GM12874 (cell line): ENCODE data around the gene ADRA1B.

Experiments
- CTCF ChIP-seq: IDR thresholded peaks from 2 replicates; pipeline ENCODE4 v1.5.1; 2011; ENCODE audit warnings: low read depth, mild to moderate bottlenecking, control low read depth, low read length, moderate library complexity; ENCODE audit not compliant: insufficient read depth

The ADRA1B gene

DNA sequence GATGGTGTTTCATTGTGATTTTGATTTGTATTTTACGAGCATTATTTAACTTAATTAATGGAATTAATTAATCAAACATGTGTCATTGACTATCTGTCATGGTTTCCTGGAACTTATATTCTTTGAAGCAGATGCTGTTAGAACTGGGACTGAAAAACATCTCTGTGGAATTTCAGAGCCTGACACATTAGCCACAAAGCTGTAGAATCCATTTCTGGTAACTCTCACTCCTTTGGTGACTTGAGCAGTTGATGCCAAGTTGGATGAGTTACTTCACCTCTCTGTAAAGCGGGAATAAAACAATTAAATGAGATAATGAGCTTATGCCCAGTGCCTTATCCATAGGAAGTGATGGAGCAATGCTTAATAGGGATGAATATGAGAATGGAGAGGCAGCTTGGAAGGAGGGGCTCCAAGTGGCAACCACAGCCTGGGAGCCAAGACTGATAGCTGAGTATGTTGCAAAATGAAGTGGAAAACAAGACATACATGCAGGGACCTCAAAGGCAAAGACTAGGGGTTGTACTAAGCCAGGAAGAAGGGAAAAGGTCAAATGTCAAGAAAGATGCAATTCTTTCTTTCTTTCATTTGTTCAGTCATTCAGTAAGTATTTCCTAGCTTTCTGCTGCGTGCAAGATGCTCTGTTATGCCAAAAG lies 23.1 kb upstream of the ADRA1B start:
- no peak for TF ChIP-seq CTCF

DNA sequence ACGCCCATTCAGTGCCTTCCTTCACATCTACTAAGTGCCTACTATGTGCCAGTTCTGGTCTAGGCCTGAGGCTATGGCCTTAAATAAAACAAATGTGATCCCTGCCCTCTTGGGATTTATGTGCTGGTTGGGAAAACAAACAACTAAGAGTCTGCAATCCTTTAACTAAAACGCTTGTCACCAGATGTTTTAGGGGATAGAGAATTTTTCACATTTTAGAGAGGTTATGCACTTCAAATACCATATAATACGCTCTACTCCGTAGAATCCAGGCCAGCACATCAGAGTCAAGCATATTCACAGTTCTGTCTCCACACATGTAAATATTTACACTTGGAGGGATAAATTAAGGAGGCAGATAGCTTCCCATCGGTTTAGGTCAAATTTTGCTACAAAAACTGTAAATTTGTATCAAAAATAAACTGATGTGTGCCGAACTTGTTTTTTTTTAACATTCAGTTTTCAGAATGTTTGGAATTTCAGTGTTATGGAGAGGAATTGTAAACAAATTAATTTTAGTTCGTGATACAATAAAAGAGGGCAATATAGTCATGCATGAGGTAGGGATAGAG lies 22.0 kb upstream of the ADRA1B start:
- TF ChIP-seq CTCF, result no peak

- no peak for TF ChIP-seq CTCF
These were observed 18.4 kb upstream of the ADRA1B start for GRCh38 chr5:159897786-159898393.

DNA sequence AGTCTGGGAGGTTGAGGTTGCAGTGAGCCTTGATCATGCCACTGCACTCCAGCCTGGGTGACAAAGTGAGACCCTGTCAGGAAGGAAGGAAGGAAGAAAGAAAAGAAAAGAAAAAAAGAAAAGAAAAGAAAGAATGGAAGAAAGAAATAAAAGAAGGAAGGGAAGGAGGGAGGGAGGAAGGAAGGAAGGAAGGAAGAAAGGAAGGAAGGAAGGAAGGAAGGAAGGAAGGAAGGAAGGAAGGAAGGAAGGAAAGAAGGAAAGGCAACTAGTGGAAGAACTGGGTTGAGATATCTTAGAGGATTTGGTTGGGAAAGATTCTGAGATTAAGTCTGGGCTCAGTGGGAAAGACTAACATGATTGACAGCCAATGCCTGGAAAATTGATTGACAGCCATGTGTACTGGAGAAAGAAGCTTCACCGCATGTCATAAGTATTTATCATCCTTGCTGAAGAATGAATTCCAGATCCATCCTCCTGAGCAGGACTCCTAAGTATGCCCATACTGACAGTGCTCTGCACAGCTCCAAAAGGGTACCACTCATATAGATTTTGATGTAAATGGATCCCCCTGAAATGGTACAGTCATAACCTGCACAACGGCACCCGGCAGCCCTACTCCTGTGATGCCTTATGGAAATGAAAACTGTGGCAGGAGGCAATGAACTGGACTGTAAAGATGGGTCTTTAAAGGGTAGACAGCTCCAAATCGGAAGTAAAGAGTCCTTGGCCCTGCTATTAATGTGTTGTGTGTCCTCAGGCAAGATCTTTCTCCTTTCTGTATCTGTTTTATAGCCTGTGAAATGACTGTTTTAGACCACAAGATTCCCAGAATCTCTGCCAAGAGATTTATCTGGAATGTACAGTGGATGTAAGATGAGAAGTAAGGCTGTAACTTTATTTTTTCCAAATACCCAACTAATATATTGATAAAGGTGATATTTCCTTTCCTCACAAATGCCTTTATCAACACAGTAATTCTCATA lies 16.9 kb upstream of the ADRA1B start:
- TF ChIP-seq CTCF, result no peak

DNA sequence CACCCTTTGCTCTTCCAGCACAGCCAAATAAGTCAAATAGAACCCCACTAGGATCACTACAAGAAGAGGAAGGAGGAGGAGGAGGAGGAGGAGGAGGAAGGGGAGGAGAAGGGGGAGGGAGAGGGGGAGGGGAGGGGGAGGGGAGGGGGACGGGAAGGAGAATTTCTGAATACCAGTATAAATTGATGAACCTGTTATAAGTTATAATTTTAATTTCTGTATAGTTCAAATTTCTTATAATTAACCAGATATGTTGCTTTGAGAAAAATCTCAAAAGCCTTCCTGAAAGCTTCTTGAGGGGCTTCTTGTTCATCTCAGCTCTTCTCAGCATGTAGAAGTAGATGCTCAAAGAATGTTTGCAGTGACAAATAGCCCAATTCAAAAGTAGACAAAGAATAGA lies 15.0 kb upstream of the ADRA1B start:
- TF ChIP-seq CTCF, result no peak

DNA sequence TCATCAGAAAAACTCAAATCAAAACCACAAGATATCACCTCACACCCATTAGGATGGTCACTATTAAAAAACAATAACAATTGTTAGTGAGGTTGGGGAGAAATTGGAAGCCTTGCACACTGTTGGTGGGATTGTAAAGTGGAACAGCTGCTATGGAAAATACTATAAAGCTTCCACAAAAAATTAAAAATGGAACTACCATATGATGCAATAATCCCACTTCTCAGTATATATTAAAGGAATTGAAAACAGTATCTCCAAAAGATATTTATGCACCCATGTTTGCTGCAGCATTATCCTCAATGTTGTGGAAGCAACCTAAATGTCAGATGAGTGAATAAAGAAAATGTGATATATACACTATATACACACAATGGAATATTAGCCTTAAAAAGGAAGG lies 14.5 kb upstream of the ADRA1B start:
- no peak for TF ChIP-seq CTCF
